ENCODE measurements around the gene MCM6.
"Not testable (repeated sequence)": the region's sequence is repeated elsewhere in the genome, so short reads cannot be mapped to it uniquely, and the experiment has no call there.

The MCM6 gene

DNA sequence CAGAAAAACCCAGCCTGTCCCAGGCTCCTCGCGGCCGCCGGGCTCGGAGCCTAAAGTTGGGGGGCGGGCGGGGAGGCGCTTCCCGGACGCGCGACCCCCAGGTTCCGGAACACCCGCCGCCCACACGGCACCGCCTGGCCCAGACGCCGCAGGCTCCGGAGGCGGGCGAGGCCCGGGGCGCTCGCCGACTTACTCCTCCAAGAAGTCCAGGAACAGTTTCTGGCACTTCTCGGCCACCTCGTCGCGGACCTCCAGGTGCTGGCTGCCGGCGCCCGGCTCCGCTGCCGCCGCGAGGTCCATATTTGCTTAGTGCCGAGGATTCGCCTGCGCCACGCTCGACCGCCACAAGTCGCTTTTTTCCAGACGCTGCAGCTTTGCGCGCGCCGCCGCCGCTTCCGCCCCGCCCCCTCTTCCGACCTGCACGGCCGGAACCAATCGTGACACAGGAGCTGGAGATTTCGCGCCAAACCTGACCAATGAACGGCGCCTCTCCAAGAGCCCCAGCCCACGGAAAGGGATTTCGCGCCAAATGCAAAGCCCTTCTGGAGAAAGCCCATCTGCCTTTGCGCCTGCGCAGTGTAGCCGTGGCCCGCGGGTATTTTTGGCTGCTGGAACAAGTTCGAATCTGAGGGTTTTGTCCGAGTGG is at the start of gene MCM6:
Gene MCM6, minus strand, starts transcription at position 378 of the 646 bp plus-strand sequence. Its CDS starts 78 bp downstream, at position 300.
- DNase-seq: peak; percentile 97

DNA sequence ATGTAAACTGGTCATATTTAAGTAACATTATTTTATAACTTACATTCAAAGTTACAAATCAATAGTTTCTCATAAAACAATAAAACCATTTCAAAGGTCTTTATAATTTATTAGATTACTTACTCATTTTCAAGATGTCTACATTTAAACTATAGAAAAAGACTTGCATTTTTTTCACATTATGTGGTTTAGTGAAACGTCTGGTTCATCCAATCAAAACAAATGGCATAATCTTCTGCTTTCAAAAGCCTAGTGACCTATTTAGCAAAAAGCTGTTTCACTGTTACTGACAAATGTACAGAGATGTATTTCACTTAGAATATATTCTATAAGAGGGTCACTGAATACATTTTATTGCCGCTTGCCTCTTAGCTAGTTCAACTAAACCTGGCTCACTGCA is 49.3 kb upstream of the MCM6 start:
- no peak for DNase-seq

DNA sequence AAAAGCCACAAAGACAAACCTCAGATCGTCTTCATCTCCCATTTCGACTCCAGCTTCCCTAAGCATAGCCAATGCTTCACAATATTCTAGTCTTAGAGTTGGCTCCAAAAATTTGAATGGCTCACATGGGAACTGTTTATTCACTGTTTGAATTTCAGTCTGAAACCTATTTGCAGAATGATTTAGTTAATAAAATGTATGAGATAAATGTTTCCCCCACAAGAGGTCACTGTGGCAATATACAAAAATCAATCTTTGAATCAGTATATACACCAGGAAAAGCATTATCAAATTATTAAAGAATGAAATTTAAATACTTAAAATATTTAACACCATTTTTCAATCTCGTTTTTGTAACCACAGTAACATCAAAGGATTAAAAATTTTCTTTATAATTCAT is 40.0 kb upstream of the MCM6 start:
- peak; percentile 17 for DNase-seq

DNA sequence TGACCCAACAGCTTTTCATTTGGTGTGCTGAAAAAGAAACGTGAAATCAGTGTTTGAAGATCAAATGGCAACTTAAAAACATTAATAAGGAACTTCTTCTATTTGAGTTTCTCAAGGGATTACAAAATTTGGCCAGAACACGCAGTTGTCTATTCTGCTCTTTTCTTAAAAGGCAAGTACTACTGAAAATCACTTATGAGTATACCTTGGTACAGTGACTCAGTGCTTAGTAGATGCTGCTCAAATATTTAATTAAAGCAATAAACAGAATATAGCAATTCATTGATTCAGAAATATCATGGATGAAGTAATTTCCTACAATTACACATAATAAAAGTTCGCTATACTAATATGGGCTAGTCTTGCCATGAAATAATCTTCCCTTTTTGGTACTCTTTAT is 38.2 kb upstream of the MCM6 start:
- no peak for DNase-seq

DNA sequence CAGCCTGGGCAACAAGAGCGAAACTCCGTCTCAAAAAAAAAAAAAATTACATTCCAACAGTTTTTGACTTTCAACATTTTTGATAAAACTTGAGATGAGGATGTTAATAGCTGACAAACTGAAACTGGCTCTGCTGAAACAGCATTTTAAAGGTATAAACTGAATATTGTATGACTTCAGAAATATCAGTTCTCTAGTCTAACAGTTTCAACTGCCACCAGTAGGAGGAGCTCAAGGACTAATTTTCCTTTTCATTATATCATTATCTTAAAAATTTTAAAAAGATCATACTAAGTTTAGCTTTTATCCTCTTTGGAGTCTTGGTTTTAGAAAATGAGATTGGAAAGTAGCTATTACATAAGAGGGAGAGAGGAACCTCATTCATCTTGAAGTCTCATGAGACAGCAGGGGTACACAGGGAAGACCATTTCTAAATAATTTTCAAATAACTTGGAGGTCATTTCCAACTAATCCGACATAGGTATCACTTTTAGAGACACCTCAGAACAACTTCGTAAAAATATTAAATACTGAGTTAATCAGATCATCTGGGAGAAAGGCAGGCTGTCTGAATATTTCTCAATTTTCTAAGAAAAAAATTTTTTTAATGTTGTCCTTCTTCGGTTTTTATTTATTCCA is 37.6 kb upstream of the MCM6 start:
- peak; percentile 4 for DNase-seq

DNA sequence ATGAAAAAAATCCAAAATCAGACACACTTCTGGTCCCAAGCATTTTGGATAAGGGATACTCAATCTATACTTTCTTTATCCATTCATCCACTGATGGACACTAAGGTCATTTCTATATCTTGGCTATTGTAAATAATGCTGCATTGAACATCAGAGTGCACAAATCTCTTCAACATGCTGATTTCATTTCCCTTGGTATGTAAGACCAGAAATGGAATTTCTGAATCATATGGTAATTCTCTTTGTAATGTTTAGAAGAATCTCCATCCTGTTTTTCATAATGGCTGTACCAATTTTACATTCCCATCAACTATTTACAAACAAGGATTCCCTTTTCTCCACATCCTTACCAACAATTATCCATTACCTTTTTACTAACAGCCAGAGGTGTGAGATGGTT is 33.7 kb upstream of the MCM6 start:
- no peak for DNase-seq

DNA sequence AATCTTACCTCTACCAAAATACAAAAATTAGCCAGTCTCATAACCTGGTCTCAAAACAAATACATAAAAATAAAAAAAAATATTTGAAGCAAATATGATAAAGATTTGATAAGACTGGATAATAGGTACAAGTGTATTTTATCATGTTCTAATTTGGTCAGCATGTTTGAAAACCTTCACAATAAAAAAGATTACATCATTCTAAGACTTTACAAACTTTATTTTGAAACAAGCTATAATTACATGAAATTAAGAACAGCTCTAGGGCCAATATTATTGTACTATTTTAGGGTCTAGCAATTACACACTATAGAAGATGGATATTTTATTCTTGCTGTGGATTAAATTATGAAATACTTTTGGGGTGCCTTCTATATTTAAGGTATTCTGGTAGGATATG is 29.4 kb upstream of the MCM6 start:
- DNase-seq: no peak

DNA sequence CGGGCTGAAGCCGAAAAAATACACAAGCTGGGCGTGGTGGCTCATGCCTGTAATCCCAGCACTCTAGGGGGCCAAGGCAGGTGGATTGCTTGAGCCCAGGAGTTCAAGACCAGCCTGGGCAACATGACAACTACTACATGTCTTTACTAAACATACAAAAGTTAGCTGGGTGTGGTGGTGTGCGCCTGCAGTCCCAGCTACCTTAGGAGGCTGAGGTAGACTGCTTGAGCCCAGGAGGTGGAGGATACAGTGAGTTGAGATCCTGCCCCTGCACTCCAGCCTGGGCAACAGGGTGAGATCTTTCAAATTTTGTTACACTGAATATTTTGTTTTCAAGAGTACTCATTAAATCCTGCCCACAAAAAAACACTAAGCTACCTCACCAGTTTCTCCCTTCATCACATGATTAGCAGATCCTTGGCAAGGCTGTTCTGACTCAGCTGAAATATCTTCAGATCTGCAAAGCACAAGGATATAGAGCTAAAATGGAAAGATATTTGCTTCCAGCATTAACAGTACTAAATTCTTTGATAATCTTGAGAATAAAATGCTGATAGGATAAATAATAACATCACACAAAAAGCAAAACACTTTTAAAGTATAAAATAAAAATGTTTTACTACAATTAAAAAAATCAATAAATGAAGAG is 28.2 kb upstream of the MCM6 start:
- DNase-seq: no peak

DNA sequence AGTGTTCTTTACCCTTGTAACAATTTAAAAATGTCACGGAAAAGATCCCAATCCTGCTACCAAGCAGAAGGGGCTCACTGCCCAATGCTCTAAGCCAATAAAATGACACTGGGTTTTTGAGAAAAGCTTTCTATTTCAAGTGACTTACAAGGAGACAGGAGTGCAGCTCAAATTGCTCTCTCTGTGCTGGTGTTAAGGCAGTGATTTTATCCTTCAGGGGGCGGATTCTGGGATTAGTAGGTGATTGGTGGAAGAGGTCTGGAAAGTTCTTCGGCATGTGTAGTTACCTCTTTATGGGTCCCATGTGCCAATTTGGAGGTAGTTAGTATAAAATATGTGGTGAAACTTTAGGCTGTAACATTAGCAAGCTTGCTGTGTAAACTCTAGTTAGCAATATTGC is 27.4 kb upstream of the MCM6 start:
- DNase-seq: no peak

DNA sequence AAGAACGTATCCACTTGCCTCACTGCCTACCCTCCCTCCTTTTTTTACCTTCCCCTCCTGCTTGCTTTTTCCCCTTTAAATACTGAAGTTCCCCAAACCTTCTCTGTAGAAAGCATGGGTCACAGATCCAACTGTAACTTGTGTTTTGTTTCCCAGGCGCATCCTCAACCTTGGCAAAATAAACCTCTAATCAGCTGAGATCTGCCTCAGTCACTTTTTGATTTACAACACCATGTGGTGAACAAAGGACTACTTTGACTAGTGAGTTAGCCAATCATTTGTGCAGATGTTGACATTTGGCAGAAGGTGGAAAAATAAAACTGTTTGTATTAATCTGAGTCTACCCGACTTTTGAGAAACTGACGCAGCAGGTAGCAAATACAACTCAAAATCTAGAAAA is 23.3 kb upstream of the MCM6 start:
- DNase-seq: no peak

DNA sequence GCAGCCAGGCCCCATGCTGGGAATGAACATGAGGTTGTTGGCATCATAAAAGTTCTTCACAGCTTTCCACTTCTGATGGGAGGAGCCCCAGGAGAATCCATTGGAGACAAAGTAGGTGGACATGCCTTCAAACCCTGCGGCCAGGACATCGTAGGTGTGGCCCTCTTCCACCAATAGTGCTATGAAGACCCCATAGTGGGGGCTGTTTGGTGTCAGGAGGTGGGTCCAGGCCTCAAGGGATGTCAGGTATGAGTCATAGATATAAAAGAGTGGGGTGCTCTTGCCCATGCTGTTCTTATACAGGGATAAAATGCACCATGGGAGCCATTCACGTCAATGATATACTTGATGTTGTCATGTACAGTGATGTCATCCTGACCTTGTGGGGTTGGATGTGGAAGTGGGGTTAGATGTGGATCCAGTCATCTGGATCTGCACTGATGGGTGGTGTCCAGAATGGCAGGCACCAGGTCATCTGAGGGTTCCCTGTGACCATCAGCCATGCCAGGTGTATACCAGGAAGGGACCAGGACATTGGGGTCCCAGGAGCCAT is 22.1 kb upstream of the MCM6 start:
- no peak for DNase-seq

DNA sequence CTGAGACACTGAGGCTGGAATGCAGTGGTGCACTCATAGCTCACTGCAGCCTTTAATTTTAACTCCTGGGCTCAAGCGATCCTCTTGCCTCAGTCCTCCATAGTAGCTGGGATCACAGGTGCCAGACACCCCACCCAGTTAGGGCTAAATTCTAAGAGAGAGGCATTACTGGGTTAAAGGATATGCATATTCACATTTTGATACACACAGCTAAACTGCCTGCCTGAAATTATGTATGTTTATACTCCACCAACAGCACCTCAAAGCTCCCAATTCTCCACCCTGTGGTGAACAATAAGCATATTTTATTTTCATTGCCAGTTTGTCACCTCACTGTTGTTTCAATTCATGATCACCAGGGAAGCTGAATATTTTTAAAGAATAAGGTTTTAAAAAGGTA is 18.7 kb upstream of the MCM6 start:
- no peak for DNase-seq

DNA sequence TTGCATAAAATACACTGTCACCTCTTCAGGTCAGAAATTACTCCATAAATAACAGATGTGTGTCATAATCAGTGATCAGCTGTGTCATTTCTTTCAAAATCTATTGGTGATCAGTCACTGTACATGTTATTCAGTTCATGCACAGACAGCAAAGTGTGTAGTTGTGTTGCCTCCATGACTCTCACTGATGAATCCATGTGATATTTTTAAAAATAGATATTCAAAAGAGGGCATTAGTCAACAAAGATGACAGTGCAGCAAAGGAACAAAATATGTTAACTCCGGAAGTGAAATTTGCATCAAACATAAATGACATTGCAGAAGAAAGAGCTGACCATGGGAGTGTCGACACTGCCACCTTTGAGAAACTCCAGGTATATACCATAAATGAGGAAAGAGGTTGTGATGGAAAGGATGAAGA is 17.1 kb upstream of the MCM6 start:
- DNase-seq: no peak

DNA sequence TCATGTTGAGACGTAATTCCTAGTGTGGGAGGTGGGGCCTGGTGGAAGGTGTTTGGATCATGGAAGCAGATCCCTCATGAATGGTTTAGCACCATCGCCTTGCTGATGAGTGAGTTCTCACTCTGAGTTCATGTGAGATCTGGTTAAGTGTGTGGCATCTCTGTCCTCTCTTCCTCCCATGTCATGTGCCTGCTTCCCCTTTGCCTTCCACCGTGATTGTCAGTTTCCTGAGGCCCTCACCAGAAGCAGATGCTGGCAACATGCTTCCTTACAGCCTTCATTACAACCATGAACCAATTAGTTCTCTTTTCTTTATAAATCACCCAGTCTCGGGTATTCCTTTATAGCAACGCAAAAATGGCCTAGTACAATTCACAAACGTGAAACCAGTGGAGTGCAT is 14.6 kb upstream of the MCM6 start:
- no peak for DNase-seq

DNA sequence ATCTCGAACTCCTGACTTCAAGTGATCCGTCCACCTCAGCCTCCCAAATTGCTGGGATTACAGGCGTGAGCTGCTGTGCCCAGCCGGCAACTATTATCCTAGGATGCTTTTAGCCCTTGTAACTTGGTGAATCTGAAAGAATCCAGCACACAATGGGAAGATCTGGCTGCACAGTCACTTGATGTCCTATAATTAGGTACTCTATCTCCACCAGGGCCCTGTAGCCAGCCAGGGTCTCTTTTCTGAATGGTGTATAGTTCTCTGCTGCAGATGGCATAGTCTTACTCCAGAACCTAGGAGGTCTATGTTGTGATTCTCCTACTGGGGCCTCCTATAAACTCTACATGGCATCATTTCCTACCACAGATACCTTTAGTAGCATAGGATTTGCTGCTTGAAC is 13.9 kb upstream of the MCM6 start:
- DNase-seq: no peak

DNA sequence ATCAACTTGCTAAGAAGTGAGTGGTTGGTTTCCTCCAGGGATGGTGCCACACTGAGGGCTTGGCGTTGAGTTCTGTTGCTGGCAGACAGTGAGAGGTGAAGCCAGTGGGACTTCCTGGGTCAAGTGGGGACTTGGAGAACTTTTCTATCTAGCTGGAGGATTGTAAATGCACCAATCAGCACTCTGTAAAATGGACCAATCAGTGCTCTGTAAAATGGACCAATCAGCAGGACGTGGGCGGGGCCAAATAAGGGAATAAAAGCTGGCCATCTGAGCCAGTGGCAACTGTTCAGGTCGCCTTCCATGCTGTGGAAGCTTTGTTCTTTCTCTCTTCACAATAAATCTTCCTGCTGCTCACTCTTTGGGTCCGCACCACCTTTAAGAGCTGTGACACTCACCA is 12.3 kb upstream of the MCM6 start:
- DNase-seq: not testable (repeated sequence)

DNA sequence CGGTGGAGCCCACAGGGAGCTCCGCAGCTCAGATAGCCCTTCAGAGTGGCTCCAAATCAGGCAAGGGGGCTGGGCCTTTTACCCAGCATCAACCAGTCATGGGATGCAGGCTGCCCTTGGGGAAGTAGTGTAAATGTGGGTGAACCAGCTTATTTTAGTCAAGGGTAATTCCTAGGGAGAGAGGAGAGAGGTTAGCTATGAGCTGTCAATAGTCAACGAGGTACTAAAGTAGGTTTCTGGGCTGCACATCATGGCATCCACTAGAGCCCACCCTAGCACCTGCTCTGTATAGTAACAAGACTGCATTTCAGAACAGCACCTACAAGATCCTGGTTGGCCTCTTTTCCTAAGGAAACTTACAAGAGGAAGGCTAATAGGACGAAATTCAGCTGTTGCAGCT is 9.5 kb upstream of the MCM6 start:
- no peak for DNase-seq

DNA sequence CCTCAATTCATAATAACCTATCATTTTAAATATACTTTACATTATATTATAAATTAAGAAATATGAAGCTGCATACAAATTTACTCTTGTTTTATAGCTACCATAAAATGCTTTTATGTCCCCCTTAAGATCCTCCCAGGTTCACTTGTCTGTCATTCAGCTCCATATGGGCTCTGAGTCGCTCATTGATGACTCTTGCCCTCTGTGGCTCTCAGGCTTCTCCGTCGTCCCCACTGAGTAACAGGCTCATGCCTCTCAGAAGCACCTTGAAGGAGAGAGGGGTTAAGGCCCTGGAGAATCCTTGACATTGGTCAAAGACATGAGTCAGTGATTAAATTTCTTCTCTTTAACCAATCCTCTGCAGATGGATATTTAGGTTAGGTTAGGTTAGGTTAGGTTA is 6.2 kb upstream of the MCM6 start:
- DNase-seq: no peak

DNA sequence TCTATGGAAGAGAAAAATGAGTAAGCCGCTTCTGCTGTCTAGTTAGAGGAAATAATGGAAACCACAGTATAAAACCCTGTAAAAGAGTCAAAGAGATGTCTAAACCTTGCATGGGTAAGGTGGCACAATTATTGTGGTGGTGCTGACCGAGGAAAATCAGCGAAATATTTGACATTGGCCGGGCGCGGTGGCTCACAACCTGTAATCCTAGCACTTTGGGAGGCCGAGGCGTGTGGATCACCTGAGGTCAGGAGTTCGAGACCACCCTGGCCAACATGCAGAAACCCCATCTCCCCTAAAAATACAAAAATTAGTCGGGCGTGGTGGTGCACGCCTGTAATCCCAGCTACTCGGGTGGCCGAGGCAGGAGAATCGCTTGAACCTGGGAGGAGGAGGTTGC is 527 bp upstream of the MCM6 start:
- DNase-seq: not testable (repeated sequence)

DNA sequence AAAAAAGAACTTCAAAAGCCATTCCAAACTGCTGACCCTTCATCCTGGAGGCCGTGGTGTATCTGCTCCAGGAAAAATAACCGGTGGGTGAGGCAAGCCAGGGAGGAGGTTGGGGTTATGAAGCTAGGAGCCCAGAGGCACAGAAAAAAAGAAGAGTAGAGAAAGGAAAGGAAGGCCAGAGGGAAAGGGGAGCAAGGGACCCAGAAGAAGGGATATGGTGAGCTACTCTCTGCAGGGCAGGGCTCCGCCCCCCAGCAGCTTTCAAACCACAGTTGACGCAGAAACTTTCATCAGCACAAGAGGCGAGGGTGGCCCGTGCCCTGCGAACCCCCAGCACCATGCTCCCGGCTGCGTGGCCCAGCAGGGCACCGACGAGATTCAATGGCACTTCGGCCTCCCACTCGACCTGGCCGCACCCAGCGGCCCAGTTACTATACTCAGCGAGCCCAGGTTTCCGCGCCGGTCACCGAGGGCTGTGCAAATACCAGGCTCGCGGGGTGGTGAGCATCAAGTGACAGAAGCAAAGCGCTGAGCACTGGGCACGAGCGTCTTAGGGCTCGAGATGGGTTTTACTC is 665 bp downstream of the MCM6 start:
- DNase-seq: no peak

DNA sequence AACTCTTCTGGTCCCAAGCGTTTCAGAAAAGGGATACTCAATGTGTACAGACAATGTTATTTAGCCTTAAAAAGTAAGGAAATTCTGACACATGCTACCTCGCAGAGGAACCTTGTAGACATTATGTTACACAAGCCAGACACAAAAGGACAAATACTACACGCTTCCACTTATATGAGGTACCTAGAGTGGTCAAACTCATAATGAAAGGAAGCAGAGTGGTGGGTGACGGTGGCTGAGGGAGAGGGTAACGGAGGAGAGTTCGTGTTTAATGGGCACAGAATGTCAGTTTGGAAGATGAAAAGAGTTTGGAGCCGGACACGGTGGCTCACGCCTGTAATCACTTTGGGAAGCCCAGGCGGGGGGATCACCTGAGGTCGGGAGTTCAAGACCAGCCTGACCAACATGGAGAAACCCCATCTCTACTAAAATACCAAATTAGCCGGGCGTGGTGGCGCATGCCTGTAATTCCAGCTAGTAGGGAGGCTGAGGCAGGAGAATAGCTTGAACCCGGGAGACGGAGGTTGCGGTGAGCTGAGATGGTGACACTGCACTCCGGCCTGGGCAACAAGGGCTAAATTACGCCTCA is 1.4 kb downstream of the MCM6 start:
- no peak for DNase-seq

DNA sequence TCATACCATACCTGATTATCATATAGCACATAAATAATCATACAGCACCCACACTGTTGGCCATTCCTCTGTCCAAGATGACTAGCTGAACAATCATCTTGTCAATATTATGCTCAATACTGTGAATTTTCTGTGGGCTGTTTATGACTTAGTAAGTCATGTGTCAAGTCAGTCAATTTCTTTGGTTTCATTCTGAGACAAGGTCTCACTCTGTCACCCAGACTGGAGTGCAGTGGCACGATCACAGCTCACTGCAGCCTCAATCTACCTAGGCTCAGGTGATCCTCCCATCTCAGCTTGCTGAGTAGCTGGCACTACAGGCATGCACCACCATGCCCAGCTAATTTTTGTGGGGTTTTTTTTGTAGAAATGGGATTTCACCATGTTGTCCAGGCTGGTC is 5.7 kb downstream of the MCM6 start:
- no peak for DNase-seq

DNA sequence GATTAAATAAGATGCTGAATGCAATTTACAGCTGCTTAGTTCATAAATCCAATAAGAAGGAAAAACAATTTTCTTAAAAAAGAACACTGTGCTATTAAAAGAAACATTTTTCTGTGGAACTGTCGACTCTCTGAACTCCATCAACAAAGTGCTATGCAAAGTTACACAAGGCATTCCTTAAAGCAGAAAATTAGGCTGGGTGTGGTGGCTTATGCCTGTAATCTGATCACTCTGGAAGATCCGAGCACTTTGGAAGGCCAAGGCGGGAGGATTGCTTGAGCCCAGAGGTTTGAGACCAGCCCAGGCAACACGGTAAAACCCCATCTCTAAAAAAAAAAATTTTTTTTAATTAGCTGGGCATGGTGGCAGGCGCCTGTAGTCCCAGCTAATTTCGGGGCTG is 13.0 kb downstream of the MCM6 start:
- no peak for DNase-seq

DNA sequence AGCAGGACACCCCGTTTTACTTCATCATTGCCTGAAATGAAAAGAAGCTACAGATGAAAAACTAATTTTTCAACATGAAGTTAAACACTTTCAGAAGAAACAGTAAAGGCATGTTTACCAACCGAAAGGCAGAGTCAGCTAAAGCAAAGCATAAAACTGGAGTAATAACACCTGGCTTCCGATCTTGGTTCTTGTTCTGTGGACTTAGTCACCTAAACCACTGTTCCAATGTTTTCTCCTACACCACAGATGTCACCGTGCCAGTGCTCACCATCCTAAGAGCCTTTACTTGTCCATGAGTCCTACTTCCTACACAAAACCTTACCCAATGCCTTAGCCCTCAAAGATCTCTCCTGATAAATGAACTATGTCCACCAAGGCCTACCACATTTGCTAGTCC is 13.5 kb downstream of the MCM6 start:
- DNase-seq: no peak
